ENCODE results near the gene EHD2.
"Not testable (repeated sequence)": the region's sequence is repeated elsewhere in the genome, so short reads cannot be mapped to it uniquely, and the experiment has no call there.

The EHD2 gene

GRCh38 chr19:47749326-47749725 lies 36.1 kb downstream of the EHD2 start:
- DNase-seq (ENCODE audit: low read depth in 2 of 2): no peak

- no peak for DNase-seq (ENCODE audit: low read depth in 2 of 2)
These were observed 37.5 kb downstream of the EHD2 start for GRCh38 chr19:47750752-47751151.

- no peak for DNase-seq (ENCODE audit: low read depth in 2 of 2)
These were observed 39.4 kb downstream of the EHD2 start for GRCh38 chr19:47752440-47753211.

- no peak for DNase-seq (ENCODE audit: low read depth in 2 of 2)
These were observed 41.2 kb downstream of the EHD2 start for GRCh38 chr19:47754206-47755064.

- no peak for DNase-seq (ENCODE audit: low read depth in 2 of 2)
These were observed 42.0 kb downstream of the EHD2 start for GRCh38 chr19:47755065-47755761.

- no peak for DNase-seq (ENCODE audit: low read depth in 2 of 2)
These were observed 42.8 kb downstream of the EHD2 start for GRCh38 chr19:47755762-47756626.

GRCh38 chr19:47756627-47756929 lies 43.4 kb downstream of the EHD2 start:
- no peak for DNase-seq (ENCODE audit: low read depth in 2 of 2)

- no peak for DNase-seq (ENCODE audit: low read depth in 2 of 2)
These were observed 43.9 kb downstream of the EHD2 start for GRCh38 chr19:47756953-47757608.

- no peak for DNase-seq (ENCODE audit: low read depth in 2 of 2)
These were observed 44.6 kb downstream of the EHD2 start for GRCh38 chr19:47757617-47758442.

- no peak for DNase-seq (ENCODE audit: low read depth in 2 of 2)
These were observed 45.2 kb downstream of the EHD2 start for GRCh38 chr19:47758443-47758804.

- no peak for DNase-seq (ENCODE audit: low read depth in 2 of 2)
These were observed 47.4 kb downstream of the EHD2 start for GRCh38 chr19:47760632-47760999.

GRCh38 chr19:47761566-47761965 lies 48.3 kb downstream of the EHD2 start:
- no peak for DNase-seq (ENCODE audit: low read depth in 2 of 2)

- DNase-seq (ENCODE audit: low read depth in 2 of 2): no peak
These were observed 48.9 kb downstream of the EHD2 start for GRCh38 chr19:47762151-47762550.

- DNase-seq (ENCODE audit: low read depth in 2 of 2): no peak
These were observed 49.5 kb downstream of the EHD2 start for GRCh38 chr19:47762615-47763308.

- not testable (repeated sequence) for DNase-seq (ENCODE audit: low read depth in 2 of 2)
These were observed 51.5 kb downstream of the EHD2 start for GRCh38 chr19:47764705-47765104.

- peak in 1 of 2 donors; percentile 22 for DNase-seq (ENCODE audit: low read depth in 2 of 2)
These were observed 52.5 kb downstream of the EHD2 start for GRCh38 chr19:47765523-47766358.

GRCh38 chr19:47766359-47766620 lies 53.1 kb downstream of the EHD2 start:
- no peak for DNase-seq (ENCODE audit: low read depth in 2 of 2)

GRCh38 chr19:47766670-47767069 lies 53.4 kb downstream of the EHD2 start:
- no peak for DNase-seq (ENCODE audit: low read depth in 2 of 2)

GRCh38 chr19:47767349-47767748 lies 54.1 kb downstream of the EHD2 start:
- no peak for DNase-seq (ENCODE audit: low read depth in 2 of 2)

Data from activated CD4-positive, alpha-beta T cell treated with anti-CD3 and anti-CD28 coated beads for 24 hours (primary cell).